ENCODE data around the gene TMIE.
"Not testable (repeated sequence)": the region's sequence is repeated elsewhere in the genome, so short reads cannot be mapped to it uniquely, and the experiment has no call there.

TMIE gene

DNA sequence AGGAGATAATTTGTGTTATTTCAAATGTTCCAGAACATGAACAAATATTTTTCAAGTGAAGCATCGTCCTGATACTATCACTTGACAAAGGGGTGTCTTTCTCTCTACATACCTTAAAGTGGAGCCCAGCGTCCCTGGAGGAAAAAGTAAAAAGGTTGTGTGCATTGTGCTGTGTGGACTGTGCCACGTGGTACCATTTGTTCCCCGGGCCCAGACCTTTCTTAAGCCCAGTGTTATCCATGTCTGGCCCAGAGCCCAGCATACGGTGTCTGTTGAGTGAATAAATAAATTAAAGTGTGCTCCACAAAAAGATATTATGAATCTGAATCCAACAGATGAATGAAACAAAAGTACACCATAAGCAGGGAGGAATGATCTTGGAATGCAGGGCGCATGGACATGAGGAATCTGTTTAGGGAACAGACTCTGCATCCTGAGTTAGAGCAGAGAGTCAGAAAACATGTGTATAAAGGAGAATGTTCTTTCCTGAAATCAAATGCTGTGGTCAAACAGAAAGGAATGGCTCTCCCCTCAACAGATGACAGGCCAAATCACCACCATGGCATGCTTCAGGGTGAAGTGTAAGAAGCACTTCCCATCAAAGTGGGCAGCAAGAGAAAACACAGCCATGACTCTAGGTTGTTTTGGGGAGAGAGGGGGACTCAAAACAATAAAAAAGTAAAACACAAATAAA is 24.6 kb downstream of the TMIE start:
- no peak for DNase-seq
- ATAC-seq = no peak

DNA sequence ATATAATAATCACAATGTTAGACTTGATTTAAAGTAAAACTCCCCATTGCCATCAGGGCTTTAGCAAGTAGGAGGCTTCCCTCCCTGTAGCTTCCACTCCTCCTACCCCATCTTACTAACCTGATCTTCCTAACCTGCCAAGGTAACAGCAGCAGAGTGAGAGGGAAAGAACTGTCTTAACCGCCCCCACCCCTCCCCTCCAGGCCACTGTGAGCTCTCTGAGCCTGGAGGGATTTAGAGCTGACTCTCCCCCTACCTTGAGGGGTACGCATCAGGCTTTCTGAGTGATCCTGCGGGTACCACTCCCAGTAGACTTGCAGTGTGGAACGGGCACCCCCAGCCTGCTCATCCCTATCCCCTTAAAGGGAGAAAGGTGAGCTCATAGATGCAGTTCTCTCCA is 27.8 kb downstream of the TMIE start:
- ATAC-seq (no peak), DNase-seq (no peak)

DNA sequence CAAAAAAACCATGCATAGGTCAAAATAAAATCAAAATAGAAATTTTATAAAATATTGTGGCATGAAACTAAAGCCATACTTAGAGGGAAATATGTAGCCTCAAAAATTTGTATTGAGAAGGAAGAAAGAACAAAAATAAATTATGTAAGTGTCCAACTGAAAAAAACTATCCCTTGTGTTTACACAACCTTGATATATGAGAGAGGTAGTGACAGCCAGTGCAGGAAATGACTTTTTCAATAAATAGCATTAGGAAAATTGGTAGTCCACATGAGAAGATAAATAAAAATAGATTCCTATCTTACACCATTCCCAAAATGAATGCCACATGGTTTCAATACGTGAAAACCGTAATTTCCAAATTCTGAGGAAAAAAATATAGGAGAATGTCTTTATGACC is 29.6 kb downstream of the TMIE start:
- ATAC-seq (no peak), DNase-seq (no peak)

DNA sequence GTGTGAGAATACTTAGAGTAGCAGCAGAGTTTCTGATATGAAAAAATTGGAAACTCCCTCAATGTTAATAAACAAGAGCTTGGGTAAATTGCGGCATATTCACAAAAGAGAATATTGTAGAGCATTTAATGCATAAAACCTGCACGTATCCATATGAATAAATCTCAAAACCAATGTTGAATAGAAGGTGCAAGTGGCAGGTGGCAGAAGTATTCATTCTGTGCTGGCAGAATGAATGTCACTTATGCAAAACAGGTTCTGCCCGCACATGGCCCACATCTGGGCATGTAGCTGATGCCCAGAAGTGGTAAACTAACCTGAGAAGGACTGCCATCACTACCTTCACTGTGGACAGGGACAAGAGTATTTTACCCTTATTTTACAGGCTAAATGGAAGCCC is 30.6 kb downstream of the TMIE start:
- ATAC-seq (no peak), DNase-seq (no peak)

DNA sequence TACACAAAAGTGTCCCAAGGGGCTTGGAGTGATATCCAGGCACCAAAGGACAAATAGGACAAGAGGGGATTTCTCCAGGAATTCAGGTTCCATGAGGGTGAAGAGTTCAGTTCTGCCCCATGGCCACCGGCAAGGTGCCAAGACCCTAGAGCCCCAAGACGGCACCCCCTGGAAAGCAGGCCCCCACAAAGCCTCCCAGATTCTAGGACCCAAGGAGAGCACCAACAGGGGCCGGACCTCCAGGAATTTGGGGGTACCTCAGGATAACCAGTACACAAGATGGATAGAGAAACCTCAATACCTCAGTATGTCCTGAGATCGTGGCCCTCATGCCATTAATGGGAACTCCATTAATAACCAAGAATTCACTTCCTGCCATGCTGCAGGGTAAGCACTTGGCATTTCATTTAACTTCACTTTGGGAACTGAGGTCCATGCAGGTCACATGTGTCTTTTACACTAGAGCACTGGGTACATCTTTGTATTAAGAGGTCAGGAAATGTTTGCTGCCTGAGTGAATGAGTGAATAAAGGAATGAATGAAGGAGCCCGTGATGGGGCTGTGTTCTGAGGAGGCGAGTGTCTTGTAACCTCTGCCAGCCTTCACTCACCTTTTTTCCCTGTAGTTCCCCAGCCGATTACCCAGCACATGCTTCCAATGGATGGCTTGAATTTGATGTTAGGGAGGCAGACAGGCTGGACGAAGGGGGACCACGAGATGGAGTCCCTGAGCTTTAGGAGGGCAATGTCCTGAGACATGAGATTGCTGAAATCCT is 32.0 kb downstream of the TMIE start:
- DNase-seq (no peak), ATAC-seq (no peak)

DNA sequence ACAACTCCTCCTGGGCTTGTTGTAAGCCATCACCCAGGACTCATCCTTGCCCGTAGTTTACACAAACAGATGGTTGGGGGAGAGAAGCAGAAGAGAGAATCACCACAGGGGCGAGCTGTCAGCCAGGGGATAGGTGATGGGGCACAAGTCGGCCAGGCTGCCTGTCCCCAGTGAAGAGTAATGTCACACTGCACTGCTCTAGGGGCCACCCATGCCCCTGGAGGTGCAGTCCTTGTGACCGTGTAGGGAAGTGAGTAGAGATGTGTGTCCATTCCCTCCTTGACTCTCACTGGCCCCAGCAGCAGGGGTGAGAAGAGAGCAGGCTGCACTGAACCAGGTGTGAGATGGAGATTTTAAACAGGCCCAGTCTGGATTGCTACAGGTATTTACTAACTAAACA is 33.6 kb downstream of the TMIE start:
- ATAC-seq = no peak
- DNase-seq = no peak

DNA sequence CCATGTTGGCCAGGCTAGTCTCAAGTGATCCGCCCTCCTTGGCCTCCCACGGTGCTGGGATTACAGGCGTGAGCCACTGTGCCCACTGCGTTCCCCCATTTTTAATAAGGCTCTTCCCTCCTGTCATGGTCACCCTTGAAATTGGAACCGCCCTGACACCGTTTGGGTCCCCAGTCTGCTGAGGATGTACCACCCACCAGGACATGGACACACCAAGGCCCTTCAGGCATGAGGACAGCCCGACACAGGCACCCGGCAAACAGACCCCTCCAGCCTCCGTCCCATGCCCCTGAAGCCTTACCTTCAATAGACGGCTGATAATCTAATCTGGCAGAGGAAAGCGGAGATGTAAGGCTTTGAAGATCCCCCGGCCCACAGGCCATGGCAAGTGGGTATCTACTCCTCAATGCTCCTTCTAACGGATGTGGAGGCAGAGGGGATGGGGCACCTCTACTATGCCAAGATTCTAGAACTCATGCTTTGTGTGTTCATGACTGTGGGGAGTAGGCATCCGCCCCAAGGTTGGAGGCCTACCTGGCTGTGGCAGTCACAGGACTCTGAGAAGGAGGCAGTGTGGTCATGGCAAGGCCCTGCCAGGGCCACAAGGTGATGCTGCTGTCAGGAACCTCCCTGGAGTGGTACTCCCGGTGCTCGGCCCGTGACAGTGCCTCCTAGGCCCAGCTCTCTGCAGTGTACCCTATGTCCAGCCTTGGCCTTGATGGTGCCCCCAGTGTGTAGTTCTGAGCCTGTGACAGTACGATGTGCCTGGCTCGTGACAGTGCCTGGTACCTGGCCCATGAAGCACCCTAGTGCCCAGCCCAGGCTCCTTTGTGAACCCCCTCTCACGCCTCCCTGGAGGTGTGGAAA is 35.0 kb downstream of the TMIE start:
- ATAC-seq (no peak), DNase-seq (no peak)

DNA sequence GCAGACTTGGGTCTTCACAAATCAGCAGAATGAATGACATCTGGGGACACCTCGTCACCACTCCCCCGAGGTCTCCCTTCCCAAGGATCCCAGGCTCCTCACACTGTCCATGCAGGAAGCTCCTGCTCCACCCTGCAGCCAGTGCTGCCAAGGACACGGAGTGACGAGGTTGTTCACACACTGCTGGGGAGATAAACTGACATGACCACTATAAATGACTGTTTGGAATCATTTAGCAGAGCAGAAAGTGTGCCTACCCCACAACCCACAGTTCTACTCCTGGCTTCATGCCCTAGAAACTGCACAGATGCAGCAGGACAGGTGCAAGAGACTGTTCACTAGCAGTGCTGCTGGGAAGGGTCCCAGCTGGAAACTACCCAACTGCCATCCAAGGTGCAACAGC is 36.1 kb downstream of the TMIE start:
- no peak for ATAC-seq

DNA sequence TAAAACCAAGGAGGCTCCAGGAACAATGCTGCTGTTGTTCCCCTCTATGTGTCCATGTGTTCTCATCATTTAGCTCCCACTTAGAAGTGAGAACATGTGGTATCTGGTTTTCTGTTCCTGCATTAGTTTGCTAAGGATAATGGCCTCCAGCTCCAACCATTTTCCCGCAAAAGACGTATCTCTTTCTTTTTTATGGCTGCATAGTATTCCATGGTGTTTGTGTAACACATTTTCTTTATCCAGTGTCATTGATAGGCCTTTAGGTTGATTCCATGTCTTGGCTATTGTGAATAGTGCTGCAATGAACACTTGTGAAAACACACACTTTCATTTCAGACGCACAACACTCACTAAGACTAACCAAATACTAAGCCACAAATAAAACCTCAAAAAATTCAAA is 38.4 kb downstream of the TMIE start:
- not testable (repeated sequence) for DNase-seq, ATAC-seq

More for the DNA sequence above, 36.1 kb downstream of the TMIE start:
- no peak for DNase-seq

DNA sequence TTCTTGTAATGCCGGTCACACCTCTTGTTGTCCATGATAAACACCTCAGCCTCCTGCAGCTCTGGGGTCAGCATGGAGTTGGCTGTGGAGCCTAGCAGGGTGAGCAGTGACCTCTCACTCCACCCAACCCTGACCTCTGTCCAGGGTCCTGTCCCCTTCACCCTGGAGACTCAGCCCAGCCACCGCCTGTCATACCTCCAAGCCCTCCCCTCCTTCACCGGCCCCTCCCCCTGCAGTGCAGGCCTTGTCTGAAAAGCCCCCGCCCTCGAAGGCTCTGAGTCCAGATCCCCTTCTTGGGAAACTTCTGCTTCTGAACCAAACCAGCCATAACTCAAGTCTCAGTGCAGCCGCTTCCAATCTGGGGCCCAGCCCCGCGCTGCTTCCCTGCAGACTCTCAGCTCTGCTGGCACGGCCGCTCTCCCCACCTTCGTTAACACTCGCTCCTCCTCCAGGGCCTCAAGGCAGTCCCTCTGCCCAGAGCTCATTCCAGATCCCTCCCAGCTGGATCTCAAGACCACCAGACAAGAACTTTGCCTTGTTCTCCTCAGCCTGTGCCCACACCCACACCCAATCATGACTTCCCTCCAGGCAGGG is 41.9 kb downstream of the TMIE start:
- ATAC-seq (no peak), DNase-seq (no peak)

DNA sequence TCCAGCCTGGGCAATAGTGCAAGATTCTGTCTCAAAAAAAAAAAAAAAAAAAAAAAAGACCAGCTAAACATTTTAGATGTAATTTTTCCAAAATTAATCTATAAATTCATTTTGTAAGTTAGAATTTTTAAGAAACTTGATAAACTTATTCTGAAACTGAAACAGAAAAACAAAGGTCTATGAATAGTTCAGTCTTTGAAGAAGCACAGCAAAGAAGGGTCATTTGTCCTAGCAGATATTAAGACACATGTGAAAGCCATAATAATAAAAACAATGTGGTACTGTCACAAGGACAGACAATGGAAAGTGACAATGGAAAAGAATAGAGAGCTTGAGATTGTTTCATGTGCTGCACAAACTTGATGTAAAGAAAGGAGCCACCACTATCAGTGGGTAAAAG is 45.5 kb downstream of the TMIE start:
- ATAC-seq (no peak), DNase-seq (no peak)

DNA sequence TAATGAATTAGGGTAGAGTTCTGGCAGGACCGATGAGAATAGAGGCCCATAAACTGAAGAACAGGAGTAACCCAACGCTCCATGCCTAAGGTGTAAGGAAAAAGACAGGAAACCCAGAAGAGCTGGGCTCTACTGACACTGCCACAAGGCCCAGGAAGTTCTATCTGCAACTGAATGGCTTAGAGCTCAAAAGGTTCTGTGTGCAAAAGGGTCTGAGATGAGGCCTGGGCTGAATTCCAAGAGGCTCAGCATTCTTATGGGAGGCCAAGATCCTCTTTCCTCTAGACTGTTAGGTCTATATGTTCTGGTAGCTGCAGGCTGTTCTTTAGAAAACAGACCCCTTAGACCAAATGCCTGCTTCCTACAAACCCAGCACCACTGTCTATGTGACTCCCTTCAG is 47.0 kb downstream of the TMIE start:
- no peak for DNase-seq
- ATAC-seq = no peak

DNA sequence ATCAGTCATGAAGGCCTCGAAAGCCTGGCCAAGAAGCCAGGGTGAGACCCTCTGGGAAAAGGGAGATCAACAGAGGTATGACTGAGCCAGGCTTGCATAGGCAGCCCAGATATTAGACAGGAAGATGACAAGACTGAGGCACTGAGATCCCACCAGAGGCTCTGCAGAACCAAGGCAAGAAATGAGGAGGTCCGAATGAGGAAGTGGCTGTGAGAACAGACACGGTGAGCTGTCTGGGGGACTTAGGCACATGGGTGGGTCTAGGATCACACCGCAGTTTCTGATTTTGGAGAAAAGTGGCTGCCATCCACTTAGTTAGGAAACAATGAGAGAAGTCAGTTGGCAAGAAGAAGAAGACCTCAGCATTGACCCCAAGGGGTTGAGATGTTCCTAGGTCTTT is 47.9 kb downstream of the TMIE start:
- ATAC-seq (no peak), DNase-seq (no peak)

DNA sequence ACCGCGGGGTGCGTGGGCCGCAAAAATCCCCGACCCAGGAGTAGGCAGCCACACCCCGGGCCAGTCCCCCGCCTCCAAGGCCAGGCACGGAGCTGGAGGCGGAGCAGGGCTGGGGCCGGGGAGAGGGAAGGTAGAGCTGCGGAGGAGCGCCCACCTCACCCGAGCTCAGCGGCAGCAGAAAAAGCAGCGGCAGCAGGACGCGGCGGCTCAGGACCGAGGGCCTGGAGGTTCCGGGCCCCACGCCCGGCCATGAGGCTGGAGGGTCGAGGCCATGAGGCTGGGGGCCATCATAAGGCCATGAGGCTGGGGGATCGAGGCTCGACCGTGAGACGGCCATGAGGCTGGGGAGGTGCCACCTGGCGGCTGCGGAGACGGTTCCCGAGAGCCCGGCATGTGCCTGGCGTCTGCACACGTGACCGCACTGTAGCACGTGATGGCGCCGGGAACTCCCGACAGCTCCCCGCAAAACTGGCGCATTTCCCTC is 49.4 kb downstream of the TMIE start:
- ATAC-seq (no peak), DNase-seq (no peak)

DNA sequence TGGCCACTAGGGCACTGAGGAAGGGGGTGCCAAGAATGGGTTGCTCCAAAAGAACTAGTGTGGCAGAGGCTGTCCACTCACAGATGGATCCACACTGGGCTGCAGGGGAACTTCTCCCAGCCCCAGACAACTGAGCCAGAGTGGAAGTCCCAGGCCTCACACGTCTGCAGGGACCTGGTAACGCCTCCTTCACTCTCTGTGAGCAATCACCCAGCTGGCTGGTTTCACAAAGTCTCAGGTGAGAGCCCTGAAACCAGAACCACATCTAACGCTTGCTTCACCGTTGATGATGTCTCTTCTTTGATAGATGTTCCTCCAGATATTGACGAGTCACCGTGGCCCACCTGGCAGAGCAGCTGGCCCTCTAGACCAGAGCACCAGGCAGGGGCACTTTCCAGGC is 51.9 kb downstream of the TMIE start:
- not testable (repeated sequence) for DNase-seq

DNA sequence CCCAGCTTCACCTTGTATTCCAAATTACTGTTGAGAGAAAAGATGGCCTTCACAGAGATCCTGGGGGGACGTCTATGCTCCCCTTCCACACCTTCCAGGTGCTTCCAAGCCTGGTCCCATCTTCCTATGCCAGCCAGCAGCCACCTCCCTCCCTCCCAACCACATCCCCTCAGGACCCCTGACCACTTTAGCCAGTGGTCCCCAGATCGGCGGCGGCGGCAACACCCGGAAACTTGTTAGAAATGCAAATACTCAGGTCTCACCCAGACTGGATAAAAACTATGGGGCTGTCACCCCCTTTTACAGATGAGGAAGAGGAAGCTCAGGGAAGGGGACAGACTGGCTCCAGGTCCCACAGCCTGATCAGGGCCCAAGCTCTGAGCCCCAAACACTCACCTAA is 54.5 kb downstream of the TMIE start:
- ATAC-seq (no peak), DNase-seq (no peak)

More for the DNA sequence above, 51.9 kb downstream of the TMIE start:
- peak; percentile 61 for ATAC-seq

DNA sequence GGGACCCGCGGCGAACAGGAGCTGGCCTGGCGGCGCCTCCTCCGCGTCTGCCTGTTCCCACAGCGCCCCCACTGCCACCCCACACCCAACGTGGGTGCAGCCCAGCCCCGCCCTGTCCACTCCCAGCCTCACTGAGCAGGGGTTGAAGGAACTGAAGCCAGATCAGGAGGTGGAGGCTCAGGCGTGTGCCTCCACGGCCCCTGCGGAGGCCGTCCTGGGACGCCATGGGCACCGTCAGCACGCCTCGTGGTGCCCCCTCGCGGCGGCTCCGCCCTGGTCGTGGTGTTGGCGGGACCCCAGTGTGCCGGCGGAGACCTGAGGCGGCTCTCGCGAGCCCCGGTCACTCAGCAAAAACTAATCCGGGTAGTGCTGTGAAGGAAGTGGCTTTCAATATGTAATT is 55.5 kb downstream of the TMIE start:
- DNase-seq (no peak), ATAC-seq (no peak)

DNA sequence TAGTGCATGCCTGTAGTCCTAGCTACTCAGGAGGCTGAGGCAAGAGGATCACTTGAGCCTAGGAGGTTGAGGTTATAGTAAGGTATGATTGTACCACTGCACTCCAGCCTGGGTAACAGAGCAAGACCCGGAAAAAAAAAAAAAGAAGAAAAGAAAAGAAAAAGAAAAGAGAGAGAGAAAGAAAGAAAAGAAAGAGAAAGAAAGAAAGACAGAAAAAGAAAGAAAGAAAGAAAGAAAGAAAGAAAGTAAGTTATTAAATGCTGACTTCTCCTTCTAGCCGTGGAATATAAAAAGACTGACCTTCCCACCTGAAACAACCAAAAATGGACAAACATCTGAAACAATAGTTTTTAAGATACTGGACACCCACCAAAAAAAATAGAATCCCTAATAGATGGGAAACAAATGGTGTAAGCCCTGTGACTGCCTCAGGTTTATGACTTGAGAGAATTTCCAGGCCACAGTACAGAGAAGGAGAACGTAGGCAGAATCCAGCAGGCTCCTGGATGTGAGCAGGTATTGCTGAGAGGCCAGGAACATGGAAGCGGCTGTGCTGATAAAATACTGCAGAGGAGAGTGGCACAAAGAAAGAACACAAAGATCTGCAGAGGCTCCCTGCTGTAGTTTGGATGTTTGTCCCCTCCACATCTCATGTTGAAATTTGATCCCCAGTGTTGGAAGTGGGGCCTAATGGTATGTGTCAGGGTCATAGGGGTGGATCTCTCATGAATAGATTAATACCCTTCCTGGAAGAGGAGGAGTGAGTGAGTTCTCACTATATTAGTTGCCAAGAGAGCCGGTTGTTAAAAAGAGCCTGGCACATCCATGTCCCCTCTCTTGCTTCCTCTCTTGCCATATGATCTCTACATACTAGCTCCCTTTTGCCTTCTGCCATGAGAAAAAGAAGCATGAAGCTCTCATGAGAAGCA is 58.3 kb downstream of the TMIE start:
- ATAC-seq = no peak
- no peak for DNase-seq

Measured in stimulated activated naive CD8-positive, alpha-beta T cell treated with anti-CD3 and anti-CD28 coated beads, Interleukin-15, Interleukin-2, amounts not matched to agents 100 U/mL and 50 U/mL, for 24 hours (primary cell).